Endothelial cell of umbilical vein (primary cell): ENCODE data around the gene MYH8. TPM values are rescaled to one million over a fixed set of nuclear protein-coding genes. Genes with fewer than 3 reads are reported as not detected.

Experiments used
- BruUV-seq: library from RNA; stranded (reverse); fragments of 400-500 nt; replicated peaks from 2 replicates; lab custom pipeline; 2021; lab: Mats Ljungman, UMichigan
- CTCF ChIA-PET: fragments of 300-600, 350-600 bp; sonication (Branson Sonifier 250); formaldehyde crosslinking; loops from one replicate; lab custom pipeline; 2021; ENCODE audit warnings: antibody characterized with exemption, inconsistent platforms; lab: Charles Lee
- POLR2A ChIA-PET: fragments of 300-600, 350-600 bp; sonication (Branson Sonifier 250); formaldehyde crosslinking; loops from one replicate; lab custom pipeline; 2021; ENCODE audit warnings: antibody characterized with exemption, inconsistent platforms; lab: Charles Lee
- DNase-seq: peaks from one replicate; pipeline ENCODE4 v3.0.0-alpha.2; 2011; ENCODE audit warnings: low read depth, low spot score
- FAIRE-seq: peaks from 2 replicates; lab custom pipeline; 2011; peaks lifted over from hg19 to GRCh38; lab: Jason Lieb, UNC
- H2AFZ ChIP-seq: 2 replicates; pipeline ENCODE4 v1.6.0; 2012; ENCODE audit warnings: low read depth, low read length, control low read depth, inconsistent platforms
- H3K27ac ChIP-seq: 2 replicates; pipeline ENCODE4 v1.5.1; 2011; ENCODE audit warnings: low read depth, mild to moderate bottlenecking, control low read depth, low read length, moderate library complexity; ENCODE audit not compliant: insufficient read depth
- H3K27me3 ChIP-seq, 2 experiments: 2 replicates each; pipeline versions ENCODE4 v1.6.0 to v1.6.1; 2011; ENCODE audit warnings: low read length in 2 of 2, mixed read lengths in 1 of 2; ENCODE audit not compliant: control insufficient read depth in 2 of 2, insufficient read depth in 2 of 2
- H3K36me3 ChIP-seq, 2 experiments: 2 replicates in 1 of 2; 3 replicates in 1 of 2; pipeline ENCODE4 v1.5.1; 2011; ENCODE audit warnings: low read length in 2 of 2, mild to moderate bottlenecking in 1 of 2, moderate library complexity in 1 of 2; ENCODE audit not compliant: control insufficient read depth in 2 of 2, insufficient read depth in 2 of 2; ENCODE audit errors: extremely low read depth in 1 of 2
- H3K4me1 ChIP-seq: 3 replicates; pipeline ENCODE4 v1.5.1; 2011; ENCODE audit warnings: mild to moderate bottlenecking, low read length; ENCODE audit not compliant: control insufficient read depth, insufficient read depth; ENCODE audit errors: extremely low read depth
- H3K4me2 ChIP-seq: 2 replicates; pipeline ENCODE4 v1.6.1; 2011; ENCODE audit warnings: low read length, control low read depth, mixed read lengths; ENCODE audit not compliant: insufficient read depth
- H3K4me3 ChIP-seq, 3 experiments: fragments of 200-600 bp in 1 of 3; sonication (generic), shearing (Covaris generic) in 1 of 3; replicated peaks in 1 of 3; 2 replicates each; pipeline ENCODE4 v1.5.1; 2011 to 2016; ENCODE audit warnings: control low read depth in 3 of 3, low read length in 3 of 3, mild to moderate bottlenecking in 2 of 3, inconsistent platforms in 1 of 3, low read depth in 1 of 3, moderate library complexity in 1 of 3; ENCODE audit not compliant: insufficient read depth in 1 of 3
- H3K79me2 ChIP-seq: 2 replicates; pipeline ENCODE4 v1.6.0; 2012; ENCODE audit warnings: low read length, inconsistent platforms; ENCODE audit not compliant: control insufficient read depth, insufficient read depth
- H3K9ac ChIP-seq: replicated peaks from 2 replicates; pipeline ENCODE3; 2011; ENCODE audit warnings: low read length, control low read depth; ENCODE audit not compliant: insufficient read depth; ENCODE audit errors: extremely low read depth
- H3K9me1 ChIP-seq: replicated peaks from 3 replicates; pipeline ENCODE4 v1.6.0; 2011; ENCODE audit warnings: mild to moderate bottlenecking, low read length; ENCODE audit not compliant: control insufficient read depth, insufficient read depth; ENCODE audit errors: extremely low read depth
- H3K9me3 ChIP-seq: replicated peaks from 2 replicates; pipeline ENCODE4 v1.5.1; 2012; ENCODE audit warnings: low read length, inconsistent platforms; ENCODE audit not compliant: control insufficient read depth, insufficient read depth
- H4K20me1 ChIP-seq: replicated peaks from 2 replicates; pipeline ENCODE3; 2011; ENCODE audit warnings: mild to moderate bottlenecking, low read length; ENCODE audit not compliant: control insufficient read depth, insufficient read depth; ENCODE audit errors: extremely low read depth
- CTCF ChIP-seq, 2 donors: IDR thresholded peaks; 1 replicate in 1 of 2; 2 replicates in 1 of 2; pipeline ENCODE4 v1.5.1; 2011; ENCODE audit warnings: low read length in 2 of 2, mild to moderate bottlenecking in 2 of 2, moderate library complexity in 2 of 2, control low read depth in 1 of 2, inconsistent platforms in 1 of 2, low read depth in 1 of 2; ENCODE audit not compliant: insufficient read depth in 1 of 2; ENCODE audit errors: extremely low read depth in 1 of 2
- EZH2 ChIP-seq: IDR thresholded peaks from 2 replicates; pipeline ENCODE4 v1.6.1; 2012; ENCODE audit warnings: borderline replicate concordance, low read depth, mild to moderate bottlenecking, moderate library complexity, low read length, inconsistent platforms; ENCODE audit not compliant: severe bottlenecking
- MAX ChIP-seq: IDR thresholded peaks from 2 replicates; pipeline ENCODE4 v1.6.1; 2011; ENCODE audit not compliant: insufficient read depth, insufficient read length
- MYC ChIP-seq: IDR thresholded peaks from one replicate; pipeline ENCODE4 v1.6.1; 2011; ENCODE audit warnings: mild to moderate bottlenecking, low read depth, low read length
- POLR2A ChIP-seq: IDR thresholded peaks from 2 replicates; pipeline ENCODE4 v1.6.1; 2012; ENCODE audit warnings: low read depth, mild to moderate bottlenecking, control low read depth, low read length
- POLR2AphosphoS5 ChIP-seq: IDR thresholded peaks from 2 replicates; pipeline ENCODE4 v1.6.1; 2012; ENCODE audit warnings: low read depth, mild to moderate bottlenecking, control low read depth, low read length, moderate library complexity; ENCODE audit not compliant: insufficient read depth
- dilution Hi-C: fragments of 300-500 bp; cut with MboI; formaldehyde crosslinking; loops from one replicate; pipeline ENCODE4 v1.15.0; 2019; ENCODE audit warnings: low sequenced_read_pairs; ENCODE audit not compliant: extremely low pct_ligation_motif_present
- intact Hi-C: fragments of 100-400 bp; cut with micrococcal nuclease; formaldehyde crosslinking; loops from one replicate; pipeline ENCODE4 v1.10.0; 2022
- polyA plus RNA-seq, 4 experiments: library from polyadenylated mRNA; depleted of rRNA in 3 of 4; stranded (reverse) in 3 of 4; unstranded in 1 of 4; fragments of >200 nt; gene quantifications; 2 replicates each; pipeline versions ENCODE4 v1.2.1 to v1.2.3, GENCODE V29; 2011 to 2012; ENCODE audit warnings: missing spikeins in 1 of 4
- total RNA-seq: library from RNA; stranded (reverse); gene quantifications from 2 replicates; pipeline ENCODE4 v1.2.3, GENCODE V29; 2021

MYH8 gene
- total and polyA plus RNA-seq, 2 donors (not counting 3 experiments of a cell fraction or from before 2014, with no cell fraction given) = not detected

GRCh38 chr17:10435096-10435495 lies 13.3 kb upstream of the MYH8 start:
- intact Hi-C loops = no loop called here

More at GRCh38 chr17:10435096-10435495, 13.3 kb upstream of the MYH8 start:
- Histone ChIP-seq H3K4me3 (no peak overlapping the region), H3K4me2 (no peak overlapping the region), H2AFZ (no peak overlapping the region), H3K27ac (no peak overlapping the region), H3K27me3 (no peaks in the 10 kb centered on the region), H3K79me2 (no peaks in the 10 kb centered on the region), H3K9me1 (no peaks in the 10 kb centered on the region), H3K36me3 (no peaks in the 10 kb centered on the region), H3K4me1 (no peaks in the 10 kb centered on the region), H4K20me1 (no peaks in the 10 kb centered on the region), H3K9ac (no peak overlapping the region), H3K9me3 (no peaks in the 10 kb centered on the region)
- ChIA-PET POLR2A (no interaction called here), CTCF (interaction anchor here (1.1 kb wide), 1 partner anchor 34 kb away, joined by 3 read pairs; no protein-coding TSS in a partner anchor)
- FAIRE-seq (no peak), DNase-seq (no peak)
- BruUV-seq = no TSS peak
- dilution Hi-C loops = no loop called here
- TF ChIP-seq POLR2AphosphoS5 (no peak), POLR2A (no peak), MYC (no peak), CTCF (IDR thresholded peaks at IDR 0.05; ENCODE audit: extremely low read depth in 1 of 2, insufficient read depth in 1 of 2, low read depth in 1 of 2, low read length in 2 of 2) (no peak), EZH2 (no peak), MAX (no peak)
